HG02970 (cell line): ENCODE measurements around the gene CAMK2A.

ENCODE experiments used
- ATAC-seq: cut with Tn5 transposase; IDR thresholded peaks from one replicate; pipeline ENCODE4 v1.9.1; 2021; ENCODE audit warnings: mild to moderate bottlenecking, moderate library complexity, moderate number of reproducible peaks; ENCODE audit not compliant: unreplicated experiment, low FRiP score

CAMK2A gene

GRCh38 chr5:150176745-150177477, 112.7 kb downstream of the CAMK2A start:
- no peak for ATAC-seq

DNA sequence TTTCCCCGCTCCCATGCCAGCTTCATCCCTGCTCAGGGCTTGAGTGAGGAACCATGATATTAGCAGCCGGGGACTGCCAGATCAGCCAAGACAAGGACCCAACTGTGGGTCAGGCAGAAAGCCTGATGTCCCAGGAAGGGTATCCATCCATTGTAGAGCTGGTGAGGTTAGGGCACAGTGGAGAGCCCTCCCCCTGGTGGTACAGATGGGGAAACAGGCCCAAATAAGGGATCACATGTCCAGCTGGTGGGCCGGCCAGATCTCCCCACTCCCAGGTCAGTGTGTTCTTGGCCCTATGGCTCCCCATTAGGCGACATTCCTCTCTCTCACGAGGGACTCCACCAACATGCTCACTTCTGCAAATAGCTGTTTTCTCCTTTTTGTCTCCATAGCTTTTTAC, 114.0 kb downstream of the CAMK2A start:
- ATAC-seq: no peak

DNA sequence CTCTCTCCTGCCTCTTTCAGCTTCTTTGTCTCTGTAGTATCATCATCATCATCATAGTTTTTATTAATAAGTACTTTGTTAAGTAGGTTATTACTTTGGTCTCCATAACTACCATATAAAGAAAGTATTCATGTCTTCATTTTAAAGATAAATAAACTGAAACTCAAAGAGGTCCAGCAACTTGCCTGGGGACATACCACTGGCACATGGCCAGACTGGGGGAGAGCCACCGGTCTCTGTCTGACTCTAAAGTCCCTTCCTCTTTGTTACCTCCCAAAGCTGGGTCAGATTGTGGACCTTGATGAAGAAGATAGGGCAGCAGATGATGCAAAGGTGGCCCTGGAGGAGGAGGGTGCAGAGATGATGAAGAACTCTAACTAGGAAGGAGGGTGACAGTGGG, 114.5 kb downstream of the CAMK2A start:
- no peak for ATAC-seq

DNA sequence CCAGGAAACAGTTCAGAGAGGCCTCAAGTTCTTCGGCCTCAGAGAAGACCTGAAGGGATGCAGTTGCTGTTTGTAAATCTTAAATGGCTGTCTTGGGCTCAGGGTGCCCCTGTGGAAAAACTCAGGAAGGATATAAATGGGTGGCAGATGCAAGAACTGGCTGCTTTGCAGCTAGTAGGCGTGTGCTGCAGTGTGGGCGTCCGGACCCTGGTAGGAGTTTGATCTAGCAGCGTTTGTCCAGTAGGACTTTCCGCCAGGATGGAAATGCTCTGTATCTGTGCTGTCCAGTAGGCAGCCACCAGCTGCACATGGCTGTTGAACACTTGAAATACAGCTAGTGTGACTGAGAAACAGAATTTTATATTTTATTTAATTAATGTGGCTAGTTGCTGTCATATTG, 115.3 kb downstream of the CAMK2A start:
- no peak for ATAC-seq

- no peak for ATAC-seq
Measured at GRCh38 chr5:150173161-150173560, 116.4 kb downstream of the CAMK2A start.

- no peak for ATAC-seq
Measured at GRCh38 chr5:150172556-150172955, 117.0 kb downstream of the CAMK2A start.

- ATAC-seq: no peak
Measured at GRCh38 chr5:150172145-150172544, 117.4 kb downstream of the CAMK2A start.
